NCI-H2081 (cell line): ENCODE data around the gene MAOA.
"Not testable (repeated sequence)": the region's sequence is repeated elsewhere in the genome, so short reads cannot be mapped to it uniquely, and the experiment has no call there.

Experiments
- DNase-seq, 2 experiments: peaks; one replicate each; lab custom pipeline; 2025; lab: John Stamatoyannopoulos, UW

Gene MAOA

DNA sequence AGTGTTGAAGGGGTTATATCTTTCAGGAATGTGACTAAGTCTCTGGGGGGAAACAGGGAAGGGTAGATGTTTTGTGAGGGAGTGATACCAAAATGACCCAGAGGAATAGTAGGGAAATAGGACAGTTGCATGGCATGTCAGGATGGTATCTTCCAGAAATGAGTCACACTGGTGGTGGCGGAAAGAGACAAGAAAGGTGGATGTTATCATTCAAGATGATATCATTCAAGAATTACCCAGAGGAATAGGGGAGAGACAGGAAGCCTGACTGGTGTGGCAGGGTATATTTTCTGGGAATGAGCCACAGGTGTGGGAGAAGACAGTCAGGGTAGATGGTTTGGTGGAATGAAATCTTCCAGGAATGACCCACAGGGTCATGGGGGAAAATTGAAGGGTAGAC lies 61.1 kb downstream of the MAOA start:
- DNase-seq = no peak

- no peak for DNase-seq
These were observed 62.0 kb downstream of the MAOA start for GRCh38 chrX:43718081-43718480.

DNA sequence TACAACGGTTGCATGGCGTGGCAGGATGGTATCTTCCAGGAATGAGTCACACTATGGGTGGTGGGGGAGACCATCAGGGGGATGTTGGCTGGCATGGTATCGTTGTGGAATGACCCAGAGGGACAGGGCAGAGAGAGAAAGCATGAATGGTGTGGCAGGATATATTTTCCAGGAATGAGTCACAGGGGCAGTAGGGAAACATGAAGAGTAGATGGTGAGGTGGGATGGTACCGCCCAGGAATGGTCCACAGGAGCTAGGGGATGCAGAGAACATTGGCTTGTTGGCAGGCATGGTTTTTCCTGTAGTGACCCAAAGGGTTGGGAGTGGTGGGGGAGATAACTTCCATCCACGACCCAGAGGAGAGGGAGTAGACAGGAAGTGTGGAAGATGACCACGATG lies 62.4 kb downstream of the MAOA start:
- no peak for DNase-seq

- no peak for DNase-seq
These were observed 62.9 kb downstream of the MAOA start for GRCh38 chrX:43718956-43719355.

DNA sequence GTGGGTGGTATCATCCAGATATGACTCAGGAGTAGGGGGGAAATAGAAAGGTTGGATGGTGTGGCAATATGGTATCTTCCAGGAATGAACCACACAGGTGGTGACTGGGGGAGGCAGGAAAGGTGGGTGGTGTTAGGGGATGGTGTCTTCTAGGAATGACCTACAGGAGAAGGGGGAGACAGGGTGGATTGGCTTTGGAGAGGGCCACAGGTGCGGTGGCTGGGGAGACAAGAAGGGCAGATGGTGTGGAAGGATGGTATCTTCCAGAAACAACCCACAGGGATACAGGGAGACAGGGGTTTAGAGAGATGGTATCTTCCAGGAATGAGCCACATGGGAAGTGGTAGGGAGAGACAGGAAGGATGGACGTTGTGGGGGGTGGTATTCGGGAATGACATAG lies 64.0 kb downstream of the MAOA start:
- no peak for DNase-seq

DNA sequence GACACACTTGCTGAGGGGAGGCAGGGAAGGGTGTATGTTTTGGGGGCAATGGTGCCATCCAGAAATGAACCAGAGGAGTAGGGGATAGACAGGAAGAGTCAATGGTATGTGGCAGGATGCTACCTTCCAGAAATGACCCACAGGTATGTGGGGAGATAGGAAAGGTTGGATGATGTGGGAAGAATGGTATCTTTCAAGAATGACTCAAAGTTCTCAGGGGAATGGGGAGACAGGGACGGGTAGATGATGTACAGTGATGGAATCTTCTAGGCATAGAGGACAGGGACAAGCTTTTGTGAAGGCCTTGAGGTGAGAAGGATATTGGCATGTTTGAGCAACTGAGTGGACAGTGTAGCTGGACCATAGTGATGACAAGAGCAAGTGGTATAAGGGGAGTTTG lies 64.9 kb downstream of the MAOA start:
- DNase-seq = no peak

DNA sequence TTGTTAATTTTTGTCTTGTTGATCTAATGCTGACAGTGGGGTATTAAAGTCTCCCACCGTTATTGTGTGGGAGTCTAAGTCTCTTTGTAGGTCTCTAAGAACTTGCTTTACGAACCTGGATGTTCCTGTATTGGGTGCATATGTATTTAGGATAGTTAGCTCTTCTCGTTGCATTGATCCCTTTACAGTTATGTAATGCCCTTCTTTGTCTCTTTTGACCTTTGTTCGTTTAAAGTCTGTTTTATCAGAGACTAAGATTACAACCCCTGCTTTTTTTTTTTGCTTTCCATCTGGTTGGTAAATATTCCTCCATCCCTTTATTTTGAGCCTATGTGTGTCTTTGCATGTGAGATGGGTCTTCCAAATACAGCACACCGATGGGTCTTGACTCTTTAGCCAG lies 69.1 kb downstream of the MAOA start:
- not testable (repeated sequence) for DNase-seq

- DNase-seq = not testable (repeated sequence)
These were observed 71.2 kb downstream of the MAOA start for GRCh38 chrX:43727254-43727653.

DNA sequence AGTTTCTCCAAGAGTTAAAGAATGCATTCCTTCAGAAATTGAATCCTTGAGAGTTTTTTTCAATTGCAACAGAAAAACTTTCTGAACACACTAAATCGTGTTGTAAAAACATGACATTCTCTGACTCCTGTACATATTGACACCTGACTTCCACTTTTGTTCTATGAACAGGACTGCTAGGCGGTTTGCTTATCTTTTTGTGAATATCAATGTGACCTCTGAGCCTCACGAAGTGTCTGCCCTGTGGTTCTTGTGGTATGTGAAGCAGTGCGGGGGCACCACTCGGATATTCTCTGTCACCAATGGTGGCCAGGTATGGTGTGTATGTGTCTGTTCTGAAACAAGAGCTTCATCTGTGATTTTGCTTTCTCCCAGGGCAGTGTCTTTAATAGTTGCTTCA lies 71.9 kb downstream of the MAOA start:
- DNase-seq = no peak

DNA sequence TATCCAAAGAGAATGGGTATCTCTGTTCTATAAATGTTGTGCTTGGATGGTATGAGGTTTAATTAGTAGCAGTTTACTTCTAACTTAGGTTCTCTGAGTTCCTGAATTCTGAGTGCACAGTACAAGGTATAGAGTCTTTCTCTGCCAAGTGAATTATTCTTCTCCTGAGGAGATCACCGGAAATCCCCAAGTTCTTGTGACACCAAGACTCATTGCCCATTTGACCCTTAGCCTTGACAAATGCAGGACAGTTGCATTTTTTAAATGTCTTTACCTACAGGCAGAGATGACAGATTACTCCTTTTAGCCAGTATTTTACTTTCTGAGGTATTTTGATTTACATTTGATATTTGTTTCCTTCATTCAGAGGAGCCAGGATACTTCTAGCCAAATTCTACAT lies 72.9 kb downstream of the MAOA start:
- no peak for DNase-seq

- DNase-seq = no peak
These were observed 75.0 kb downstream of the MAOA start for GRCh38 chrX:43731086-43731485.

DNA sequence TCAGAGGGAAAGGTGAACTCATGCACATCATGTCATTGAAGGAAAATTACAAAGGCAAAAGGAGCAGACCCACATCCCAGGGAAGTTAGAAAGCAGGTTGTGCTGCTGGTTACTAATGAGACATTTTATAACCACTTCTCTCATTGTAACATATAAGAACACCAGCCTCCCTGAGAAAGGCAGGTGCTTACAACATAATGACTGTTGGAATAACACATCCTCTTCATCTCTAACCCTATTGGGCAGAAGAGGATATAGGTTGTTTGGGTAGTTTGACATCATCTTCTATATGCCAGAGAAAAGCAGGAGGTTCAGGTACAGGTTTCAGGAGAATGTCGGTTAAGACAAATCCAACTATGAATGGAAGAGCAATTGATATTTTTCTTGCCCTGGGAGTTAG lies 77.6 kb downstream of the MAOA start:
- DNase-seq = no peak

DNA sequence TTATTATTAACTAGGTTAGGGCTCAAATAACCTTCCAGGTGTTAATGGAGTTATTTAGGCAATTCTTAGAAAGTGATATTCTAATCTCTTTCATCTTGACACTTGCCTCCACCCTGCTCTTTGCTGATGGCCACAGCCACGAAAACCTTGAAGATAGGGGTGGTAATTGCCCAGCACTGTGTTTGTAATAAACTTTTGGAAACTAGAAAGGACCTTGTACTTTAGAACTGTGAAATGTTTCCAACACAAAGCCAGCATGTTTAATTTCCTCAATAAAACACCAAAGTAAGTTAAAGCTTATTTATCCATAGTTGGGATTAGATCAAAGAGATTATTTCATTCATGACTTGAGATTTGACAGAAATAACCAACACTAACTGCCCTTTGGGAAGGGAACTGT lies 78.3 kb downstream of the MAOA start:
- no peak for DNase-seq

DNA sequence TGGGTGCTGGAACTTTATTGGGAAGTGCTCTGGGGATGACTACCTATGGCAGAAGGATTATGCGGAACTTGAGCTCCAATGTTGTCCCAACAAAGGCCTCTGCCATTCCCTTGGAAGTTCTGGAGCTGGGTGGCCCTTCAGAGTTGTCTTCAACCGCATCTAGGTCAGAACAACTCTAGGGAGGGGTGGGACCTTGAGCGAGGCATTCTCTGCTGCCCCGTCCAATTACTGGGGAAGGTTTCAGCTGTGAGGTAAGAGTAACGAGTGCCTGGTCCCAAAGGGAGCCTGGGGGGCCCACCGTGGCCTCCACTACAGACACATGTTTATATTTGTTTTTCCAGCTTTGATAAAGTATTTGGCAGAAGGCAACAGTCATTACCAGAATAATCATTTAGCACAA lies 79.4 kb downstream of the MAOA start:
- no peak for DNase-seq

DNA sequence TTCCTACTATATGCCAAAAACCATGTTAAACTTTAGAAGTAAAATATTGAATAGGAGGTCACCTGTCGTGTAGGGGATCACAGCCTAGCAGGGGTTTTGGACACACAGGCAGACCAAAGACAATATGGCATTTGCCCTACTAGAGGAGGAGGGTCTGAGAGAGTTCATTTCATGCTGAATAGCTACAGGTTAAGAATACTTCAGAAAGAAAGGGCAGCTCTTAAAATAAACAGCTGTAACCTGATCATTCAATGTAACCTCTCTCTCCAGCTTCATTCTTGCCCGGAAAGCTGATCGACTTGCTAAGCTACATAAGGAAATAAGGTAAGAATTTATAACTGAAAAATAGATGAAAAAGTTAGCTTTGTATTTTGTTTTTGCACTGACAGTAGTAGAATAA lies 79.9 kb downstream of the MAOA start:
- no peak for DNase-seq

DNA sequence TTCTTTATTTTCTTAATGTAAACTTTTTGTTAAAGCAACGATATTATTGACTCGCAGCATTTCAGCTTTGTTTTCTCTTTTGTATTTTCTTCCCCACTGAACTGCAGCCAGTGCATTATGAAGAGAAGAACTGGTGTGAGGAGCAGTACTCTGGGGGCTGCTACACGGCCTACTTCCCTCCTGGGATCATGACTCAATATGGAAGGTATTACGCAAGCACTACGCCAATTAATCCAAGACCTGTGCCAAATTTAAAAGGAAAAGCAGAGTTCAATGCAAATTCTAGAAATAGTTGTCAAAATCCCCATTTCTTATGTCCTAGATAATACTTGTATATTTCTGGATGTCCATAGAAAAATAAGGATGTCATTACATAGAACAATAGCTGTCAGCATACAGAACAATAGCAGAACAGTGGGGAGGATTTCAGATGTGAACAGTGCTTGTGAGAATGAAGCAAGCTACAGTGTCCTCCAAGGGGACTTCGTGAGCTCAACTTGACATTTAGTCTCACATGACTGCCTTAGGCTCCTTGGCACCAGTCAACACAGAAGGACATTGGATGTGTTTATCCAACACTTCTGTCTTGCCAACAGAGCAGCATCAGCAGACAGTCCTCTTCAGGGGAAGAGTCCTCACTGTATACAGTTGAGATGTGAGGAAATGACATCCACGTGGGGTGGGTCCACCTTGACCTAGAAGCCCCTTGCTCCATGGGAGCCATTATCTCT lies 85.9 kb downstream of the MAOA start:
- no peak for DNase-seq

GRCh38 chrX:43743100-43743822 lies 87.2 kb downstream of the MAOA start:
- no peak for DNase-seq

- no peak for DNase-seq
These were observed 88.2 kb downstream of the MAOA start for GRCh38 chrX:43744284-43744683.

- DNase-seq = no peak
These were observed 90.0 kb downstream of the MAOA start for GRCh38 chrX:43745938-43746721.

DNA sequence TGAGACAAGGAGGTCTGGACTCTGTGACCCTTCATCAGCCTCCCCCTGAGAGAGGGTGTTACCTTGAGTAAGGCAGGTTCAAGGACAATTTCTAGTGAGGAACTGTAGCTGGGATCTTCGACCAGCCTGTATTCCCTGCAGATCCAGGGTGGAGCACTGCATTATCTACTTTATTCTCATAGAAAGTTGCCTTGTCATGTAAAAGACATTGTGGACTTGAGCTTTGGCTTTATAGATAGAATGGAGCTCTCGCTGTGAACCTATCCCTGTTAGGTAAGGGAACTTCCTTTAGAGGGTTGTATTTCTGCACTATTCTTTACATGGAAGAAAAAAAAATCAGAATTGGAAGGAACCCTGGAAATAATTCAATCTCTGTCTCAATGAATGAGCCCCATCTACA lies 91.4 kb downstream of the MAOA start:
- no peak for DNase-seq

DNA sequence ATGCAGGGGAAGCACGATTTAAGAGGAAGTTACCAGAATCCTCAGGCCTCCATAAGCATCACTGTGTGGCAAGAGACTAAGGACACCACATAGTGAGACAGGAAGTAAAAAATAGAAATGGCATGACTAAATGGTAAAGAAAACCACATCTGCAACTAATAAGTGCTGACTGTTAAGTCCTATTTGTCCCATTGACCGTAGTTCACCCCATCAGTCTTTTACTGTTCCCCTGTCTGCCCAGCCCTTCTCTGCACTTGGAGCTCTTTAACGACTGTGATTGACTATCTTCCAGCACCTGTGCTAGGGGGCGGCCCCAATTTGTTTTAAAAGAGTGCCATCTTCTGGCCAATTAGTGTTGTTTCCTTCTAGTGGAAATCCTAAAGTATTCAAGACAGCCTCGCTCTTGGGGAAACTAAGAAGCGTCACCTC lies 94.2 kb downstream of the MAOA start:
- peak; percentile 70 to 79 for DNase-seq

- no peak for DNase-seq
These were observed 97.5 kb downstream of the MAOA start for GRCh38 chrX:43753637-43754036.

DNA sequence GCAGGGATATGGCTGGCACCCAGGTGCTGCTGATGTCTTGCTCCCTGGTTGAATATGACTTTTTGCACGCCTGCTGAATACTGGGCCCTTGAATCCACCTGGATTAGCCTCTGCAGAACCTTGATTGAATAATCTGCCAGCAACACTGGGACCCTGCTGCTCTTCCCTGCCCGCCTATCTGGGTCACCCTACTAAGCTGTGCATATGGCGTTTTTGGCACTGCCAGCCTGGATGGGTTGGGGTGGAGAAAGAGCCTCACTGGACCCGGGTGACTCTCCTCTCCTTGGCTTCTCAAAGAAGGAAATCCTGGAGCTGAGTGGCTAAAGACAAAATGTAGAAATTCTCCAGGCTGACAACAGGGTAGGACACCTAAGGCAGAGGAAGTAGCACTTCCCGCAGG lies 100.0 kb downstream of the MAOA start:
- no peak for DNase-seq
